ENCODE measurements around the gene PDE9A.

DNA sequence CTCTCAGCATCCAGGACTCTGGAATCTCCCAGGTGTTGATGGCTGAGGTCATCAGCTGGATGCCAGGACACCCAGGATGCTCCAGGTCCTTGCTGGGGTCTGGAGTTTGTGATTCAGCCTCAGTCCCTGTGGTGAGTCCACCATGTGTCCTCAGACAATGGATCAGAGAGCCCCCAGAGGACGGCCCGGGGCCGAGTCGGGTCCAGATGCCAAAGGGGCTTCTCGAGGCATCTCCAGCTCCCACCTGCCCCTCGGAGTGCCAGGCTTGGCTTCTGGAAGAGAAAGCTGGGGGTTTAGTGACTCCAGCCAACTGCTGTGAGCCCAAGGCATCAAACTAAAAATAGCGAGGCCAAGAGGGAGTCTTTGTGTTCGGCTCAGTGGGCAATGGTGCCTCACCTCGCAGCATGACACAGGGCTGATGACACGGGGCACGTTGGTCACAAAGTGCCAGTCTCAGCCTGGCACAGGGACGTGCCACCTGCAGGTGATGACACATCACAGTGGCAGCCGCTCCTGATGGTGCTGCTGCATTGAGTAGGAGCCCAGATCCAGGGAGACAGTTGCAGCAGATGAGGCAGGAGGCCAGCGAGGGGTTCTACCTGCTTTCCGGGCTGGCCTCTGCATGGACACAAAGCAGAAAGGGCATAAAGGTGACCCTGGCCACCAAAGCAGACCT lies 10.6 kb downstream of the PDE9A start:
- TF ChIP-seq, protein P1, sequence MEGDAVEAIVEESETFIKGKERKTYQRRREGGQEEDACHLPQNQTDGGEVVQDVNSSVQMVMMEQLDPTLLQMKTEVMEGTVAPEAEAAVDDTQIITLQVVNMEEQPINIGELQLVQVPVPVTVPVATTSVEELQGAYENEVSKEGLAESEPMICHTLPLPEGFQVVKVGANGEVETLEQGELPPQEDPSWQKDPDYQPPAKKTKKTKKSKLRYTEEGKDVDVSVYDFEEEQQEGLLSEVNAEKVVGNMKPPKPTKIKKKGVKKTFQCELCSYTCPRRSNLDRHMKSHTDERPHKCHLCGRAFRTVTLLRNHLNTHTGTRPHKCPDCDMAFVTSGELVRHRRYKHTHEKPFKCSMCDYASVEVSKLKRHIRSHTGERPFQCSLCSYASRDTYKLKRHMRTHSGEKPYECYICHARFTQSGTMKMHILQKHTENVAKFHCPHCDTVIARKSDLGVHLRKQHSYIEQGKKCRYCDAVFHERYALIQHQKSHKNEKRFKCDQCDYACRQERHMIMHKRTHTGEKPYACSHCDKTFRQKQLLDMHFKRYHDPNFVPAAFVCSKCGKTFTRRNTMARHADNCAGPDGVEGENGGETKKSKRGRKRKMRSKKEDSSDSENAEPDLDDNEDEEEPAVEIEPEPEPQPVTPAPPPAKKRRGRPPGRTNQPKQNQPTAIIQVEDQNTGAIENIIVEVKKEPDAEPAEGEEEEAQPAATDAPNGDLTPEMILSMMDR (IDR thresholded peaks at IDR 0.05; ENCODE audit: extremely low read depth in 1 of 2, insufficient read depth in 1 of 2, low read depth in 1 of 2, low read length in 2 of 2) = no peak
- no peak for TF ChIP-seq EZH2 (IDR thresholded peaks at IDR 0.05; ENCODE audit: borderline replicate concordance, low read depth, low read length, severe bottlenecking)
- no peak for TF ChIP-seq GATA2 (IDR thresholded peaks at IDR 0.05; ENCODE audit: insufficient read depth, insufficient read length, low read depth, low read length)
- no peak for TF ChIP-seq POLR2A (IDR thresholded peaks at IDR 0.05; ENCODE audit: low read depth, low read length)
- TF ChIP-seq POLR2AphosphoS5 (IDR thresholded peaks at IDR 0.05; ENCODE audit: insufficient read depth, low read depth, low read length) = no peak
- no peak for TF ChIP-seq FOS (IDR thresholded peaks at IDR 0.05; ENCODE audit: borderline replicate concordance, insufficient read depth, low read length)
